Naive thymus-derived CD4-positive, alpha-beta T cell (primary cell): ENCODE results near the gene C2CD3. TPM values are rescaled to one million over a fixed set of nuclear protein-coding genes. Genes with fewer than 3 reads are reported as not detected.

Experiments
- ATAC-seq: fragments of 150-1000 bp; cut with Tn5 transposase; 2 replicates; pipeline ENCODE4 v1.10.0; 2021; ENCODE audit warnings: mild to moderate bottlenecking, moderate library complexity
- CTCF ChIA-PET: fragments of 350-600 bp; sonication (Branson Sonifier 250); formaldehyde crosslinking; loops from one replicate; lab custom pipeline; 2021; ENCODE audit warnings: antibody characterized with exemption; lab: Charles Lee
- POLR2A ChIA-PET: fragments of 350-600 bp; sonication (Branson Sonifier 250); formaldehyde crosslinking; loops from one replicate; lab custom pipeline; 2021; ENCODE audit warnings: antibody characterized with exemption, inconsistent platforms; lab: Charles Lee
- DNase-seq, 9 donors: peaks; one replicate each; pipeline versions ENCODE4 v3.0.0 to v3.0.0-alpha.2; 2020 to 2022; ENCODE audit warnings: mixed read lengths in 1 of 9
- H3K27ac ChIP-seq: one replicate; pipeline ENCODE4 v1.7.0; 2013; ENCODE audit warnings: mild to moderate bottlenecking, low read depth, low read length, moderate library complexity
- H3K27me3 ChIP-seq, 2 donors: one replicate each; pipeline ENCODE4 v1.7.0; 2013; ENCODE audit warnings: low read length in 2 of 2, mild to moderate bottlenecking in 2 of 2, moderate library complexity in 2 of 2; ENCODE audit not compliant: control insufficient read depth in 2 of 2, insufficient read depth in 2 of 2
- H3K36me3 ChIP-seq, 3 experiments: 1 replicate in 2 of 3; 2 replicates in 1 of 3; pipeline ENCODE4 v1.7.0; 2013; ENCODE audit warnings: low read length in 3 of 3, mild to moderate bottlenecking in 3 of 3, moderate library complexity in 1 of 3; ENCODE audit not compliant: insufficient read depth in 3 of 3, control insufficient read depth in 2 of 3
- H3K4me1 ChIP-seq, 2 donors: one replicate each; pipeline ENCODE4 v1.7.0; 2013; ENCODE audit warnings: low read length in 2 of 2, mild to moderate bottlenecking in 2 of 2, moderate library complexity in 1 of 2; ENCODE audit not compliant: control insufficient read depth in 2 of 2, insufficient read depth in 2 of 2
- H3K4me3 ChIP-seq: 2 replicates; pipeline ENCODE4 v1.7.0; 2013; ENCODE audit warnings: mild to moderate bottlenecking, low read length
- H3K9me3 ChIP-seq, 3 experiments: 1 replicate in 2 of 3; 2 replicates in 1 of 3; pipeline ENCODE4 v1.7.0; 2013; ENCODE audit warnings: low read length in 3 of 3; ENCODE audit not compliant: control insufficient read depth in 2 of 3
- H3K27ac Mint-ChIP-seq, 9 donors: one replicate each; pipeline ENCODE4 v1.8.0; 2020 to 2022; ENCODE audit warnings: mixed read lengths in 9 of 9, mild to moderate bottlenecking in 8 of 9, moderate library complexity in 5 of 9, inconsistent platforms in 2 of 9
- H3K27me3 Mint-ChIP-seq, 5 donors: one replicate each; pipeline ENCODE4 v1.8.0; 2021 to 2022; ENCODE audit warnings: mixed read lengths in 5 of 5, mild to moderate bottlenecking in 1 of 5
- H3K36me3 Mint-ChIP-seq, 5 donors: one replicate each; pipeline ENCODE4 v1.8.0; 2020 to 2022; ENCODE audit warnings: mixed read lengths in 5 of 5, mild to moderate bottlenecking in 3 of 5, inconsistent platforms in 1 of 5
- H3K4me1 Mint-ChIP-seq, 7 donors: one replicate each; pipeline ENCODE4 v1.8.0; 2020 to 2022; ENCODE audit warnings: mixed read lengths in 7 of 7, mild to moderate bottlenecking in 3 of 7, inconsistent platforms in 1 of 7
- H3K4me3 Mint-ChIP-seq, 10 donors: one replicate each; pipeline ENCODE4 v1.8.0; 2020 to 2022; ENCODE audit warnings: mild to moderate bottlenecking in 10 of 10, mixed read lengths in 10 of 10, moderate library complexity in 6 of 10, inconsistent platforms in 2 of 10
- H3K9me3 Mint-ChIP-seq, 11 donors: one replicate each; pipeline ENCODE4 v1.8.0; 2020 to 2022; ENCODE audit warnings: mixed read lengths in 11 of 11, mild to moderate bottlenecking in 4 of 11, inconsistent platforms in 1 of 11, moderate library complexity in 1 of 11
- intact Hi-C, 2 donors: fragments of 100-400 bp; cut with micrococcal nuclease; formaldehyde crosslinking; loops; one replicate each; pipeline ENCODE4 v1.15.1; 2023
- polyA plus RNA-seq, 2 donors: library from polyadenylated mRNA; unstranded; fragments of 300-500 nt; fragmentation: Illumina TruSeq; gene quantifications; one replicate each; pipeline ENCODE4 v1.2.3, GENCODE V29; 2021
- total RNA-seq, 6 experiments: library from RNA in 5 of 6; stranded (reverse) in 5 of 6; gene quantifications; 1 replicate in 5 of 6; 2 replicates in 1 of 6; pipeline ENCODE4 v1.2.3 and lab custom pipeline; 2021 to 2026

C2CD3 gene
- total and polyA plus RNA-seq, 7 experiments from 2014 or later, result 8.0 to 42.5 (median 34.6) TPM

DNA sequence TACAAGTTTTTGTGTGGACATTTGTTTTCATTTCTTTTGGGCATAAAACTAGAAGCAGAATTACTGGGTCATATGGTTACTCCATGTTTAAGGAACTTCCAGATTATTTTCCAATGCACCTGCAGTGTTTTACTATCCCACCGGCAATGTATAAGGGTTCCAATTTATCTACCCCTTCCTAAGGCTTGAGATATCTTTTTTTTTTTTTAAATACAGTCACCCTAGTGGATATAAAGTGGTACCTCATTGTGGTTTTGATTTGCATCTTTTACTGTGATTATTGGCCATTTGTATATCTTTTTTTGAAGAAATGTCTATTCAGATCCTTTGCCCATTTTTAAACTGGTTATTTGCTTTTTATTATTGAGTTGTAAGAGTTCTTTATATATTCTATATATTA is 127.4 kb downstream of the C2CD3 start:
- Mint-ChIP-seq H3K36me3 (peaks cover 13 to 64% (median 26%) of the 10 kb centered on the region in 5 donors), H3K27ac (peak overlapping the region in 1 of 9 donors; percentile 23), H3K4me3 (no peak overlapping the region), H3K4me1 (peaks cover 0 to 8% (median 5%) of the 10 kb centered on the region in 7 donors), H3K27me3 (no peaks in the 10 kb centered on the region), H3K9me3 (no peaks in the 10 kb centered on the region)
- Histone ChIP-seq H3K9me3 (no peaks in the 10 kb centered on the region), H3K27ac (no peak overlapping the region), H3K4me3 (no peak overlapping the region), H3K27me3 (no peaks in the 10 kb centered on the region), H3K4me1 (no peaks in the 10 kb centered on the region), H3K36me3 (peaks cover 10 to 40% (median 10%) of the 10 kb centered on the region in 3 experiments)
- ChIA-PET CTCF (no interaction called here), POLR2A (no interaction called here)
- intact Hi-C loops, result no loop called here
- ATAC-seq (no peak), DNase-seq (no peak)

DNA sequence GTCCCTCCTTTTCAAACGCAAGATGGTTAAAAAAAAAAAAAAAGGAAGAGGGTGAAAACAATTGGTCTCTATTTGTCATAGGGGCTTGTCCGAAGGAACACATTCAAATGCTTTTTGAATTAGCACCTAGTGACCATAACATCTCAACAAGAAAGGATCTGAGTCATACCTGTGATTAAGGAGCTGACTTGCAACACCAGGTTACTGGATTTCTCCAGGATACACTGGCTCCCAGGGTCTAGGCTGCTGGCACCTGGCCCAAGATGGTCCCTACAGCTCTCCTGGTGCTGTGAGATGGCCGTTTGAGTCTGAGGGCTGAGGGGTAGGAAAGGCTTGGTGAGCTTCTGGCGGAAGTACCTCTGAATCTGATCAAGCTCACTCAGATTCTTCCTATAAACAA is 133.5 kb downstream of the C2CD3 start:
- ATAC-seq, result no peak
- ChIA-PET POLR2A (no interaction called here), CTCF (interaction anchor here (0.7 kb wide), 2 partner anchors 285 to 333 kb away, joined by 3 read pairs; no protein-coding TSS in a partner anchor)
- DNase-seq, result no peak
- peaks cover 17 to 79% (median 37%) of the 10 kb centered on the region in 5 donors for H3K36me3 Mint-ChIP-seq
- no peaks in the 10 kb centered on the region for H3K9me3 Mint-ChIP-seq
- H3K4me3 ChIP-seq, result no peak overlapping the region
- no peaks in the 10 kb centered on the region for H3K9me3 ChIP-seq
- no peaks in the 10 kb centered on the region for H3K27me3 ChIP-seq
- peaks cover 6 to 68% (median 10%) of the 10 kb centered on the region in 3 experiments for H3K36me3 ChIP-seq
- no peaks in the 10 kb centered on the region for H3K4me1 ChIP-seq
- no peak overlapping the region for H3K4me3 Mint-ChIP-seq
- peaks cover 0 to 16% (median 9%) of the 10 kb centered on the region in 7 donors for H3K4me1 Mint-ChIP-seq
- no peaks in the 10 kb centered on the region for H3K27me3 Mint-ChIP-seq
- peak overlapping the region in 3 of 9 donors; percentile 33 to 74 (median 61) for H3K27ac Mint-ChIP-seq
- no peak overlapping the region for H3K27ac ChIP-seq
- intact Hi-C loops, result no loop called here

DNA sequence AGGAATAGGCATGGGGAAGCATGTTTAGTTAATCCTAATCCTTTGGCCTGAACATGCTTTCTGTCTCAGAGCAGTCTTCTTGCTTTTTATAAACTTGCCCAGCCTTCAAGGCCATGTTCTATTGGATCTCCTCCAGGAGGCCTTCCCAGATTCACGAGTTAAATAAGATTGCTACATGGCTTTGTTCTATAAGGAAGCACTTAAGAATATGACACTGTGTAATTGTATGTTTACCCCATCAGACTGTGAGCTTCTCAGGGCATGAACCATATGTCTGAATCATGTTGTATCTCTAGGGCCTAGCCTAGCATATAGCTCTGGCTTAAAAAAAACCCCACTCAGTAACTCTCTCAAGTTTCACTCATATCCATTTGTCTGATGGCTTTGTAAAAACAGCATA is 135.5 kb downstream of the C2CD3 start:
- no peaks in the 10 kb centered on the region for H3K27me3 ChIP-seq
- no peaks in the 10 kb centered on the region for H3K9me3 ChIP-seq
- no peak overlapping the region for H3K27ac ChIP-seq
- CTCF ChIA-PET, result interaction anchor here (3.8 to 5.8 kb wide), 2 partner anchors 56 to 70 kb away, joined by 21 to 50 read pairs; no protein-coding TSS in a partner anchor
- no peak for ATAC-seq
- intact Hi-C loops, result no loop called here
- POLR2A ChIA-PET, result interaction anchor here (1.0 to 4.6 kb wide), 3 partner anchors 40 to 64 kb away, joined by 3 to 34 read pairs (median 5); partner anchors contain the start of gene UCP2
- H3K36me3 ChIP-seq, result peaks cover 6 to 68% (median 10%) of the 10 kb centered on the region in 3 experiments
- Mint-ChIP-seq H3K4me1 (peaks cover 14 to 29% (median 21%) of the 10 kb centered on the region in 7 donors), H3K4me3 (no peak overlapping the region), H3K27ac (peak overlapping the region in 4 of 9 donors; percentile 6 to 49 (median 30)), H3K27me3 (no peaks in the 10 kb centered on the region), H3K36me3 (peaks cover 14 to 81% (median 37%) of the 10 kb centered on the region in 5 donors), H3K9me3 (no peaks in the 10 kb centered on the region)
- H3K4me1 ChIP-seq, result peaks cover 0 to 5% of the 10 kb centered on the region in 2 donors
- DNase-seq, result no peak
- H3K4me3 ChIP-seq, result no peak overlapping the region

DNA sequence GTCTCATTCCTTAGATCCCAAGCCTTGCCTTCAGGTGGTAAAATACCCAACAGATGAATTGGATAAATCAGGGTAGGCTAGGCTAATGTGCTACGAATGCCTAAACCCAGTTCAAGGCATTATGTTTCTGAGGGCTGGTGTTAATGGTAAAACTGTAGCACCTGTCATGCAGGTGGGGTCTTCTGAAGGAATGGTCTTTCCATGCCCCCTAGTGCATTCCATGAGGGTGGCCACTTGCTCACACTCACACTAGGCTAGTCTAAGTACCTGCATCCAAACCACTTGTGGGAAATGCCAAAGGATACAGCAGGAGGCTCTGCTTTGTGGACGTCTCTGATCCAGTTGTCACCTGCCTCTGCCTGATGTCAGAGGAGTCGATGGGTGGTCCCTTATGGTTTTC is 137.8 kb downstream of the C2CD3 start:
- Histone ChIP-seq H3K4me3 (no peak overlapping the region), H3K27me3 (no peaks in the 10 kb centered on the region), H3K36me3 (peaks cover 0 to 52% (median 0%) of the 10 kb centered on the region in 3 experiments), H3K4me1 (peaks cover 0 to 7% of the 10 kb centered on the region in 2 donors), H3K9me3 (no peaks in the 10 kb centered on the region), H3K27ac (no peak overlapping the region)
- ATAC-seq (peak; percentile 76), DNase-seq (peak in 7 of 9 donors; percentile 28 to 57 (median 42))
- peaks cover 17 to 33% (median 25%) of the 10 kb centered on the region in 7 donors for H3K4me1 Mint-ChIP-seq
- H3K27ac Mint-ChIP-seq, result peak overlapping the region in 3 of 9 donors; percentile 25 to 72 (median 63)
- ChIA-PET POLR2A (interaction anchor here (0.7 to 4.6 kb wide), 7 partner anchors 19 to 66 kb away, joined by 3 to 34 read pairs (median 6); partner anchors contain the start of gene UCP2), CTCF (interaction anchor here (0.7 to 5.8 kb wide), 7 partner anchors 22 to 68 kb away, joined by 3 to 50 read pairs (median 10); no protein-coding TSS in a partner anchor)
- no peak overlapping the region for H3K4me3 Mint-ChIP-seq
- H3K9me3 Mint-ChIP-seq, result no peaks in the 10 kb centered on the region
- H3K27me3 Mint-ChIP-seq, result no peaks in the 10 kb centered on the region
- H3K36me3 Mint-ChIP-seq, result peaks cover 24 to 79% (median 34%) of the 10 kb centered on the region in 5 donors
- intact Hi-C loops, result loop anchor here (1.0 to 5.0 kb wide), 6 partner anchors 22 to 69 kb away; partner anchors contain the start of gene UCP2 (in 1 of the 2)

DNA sequence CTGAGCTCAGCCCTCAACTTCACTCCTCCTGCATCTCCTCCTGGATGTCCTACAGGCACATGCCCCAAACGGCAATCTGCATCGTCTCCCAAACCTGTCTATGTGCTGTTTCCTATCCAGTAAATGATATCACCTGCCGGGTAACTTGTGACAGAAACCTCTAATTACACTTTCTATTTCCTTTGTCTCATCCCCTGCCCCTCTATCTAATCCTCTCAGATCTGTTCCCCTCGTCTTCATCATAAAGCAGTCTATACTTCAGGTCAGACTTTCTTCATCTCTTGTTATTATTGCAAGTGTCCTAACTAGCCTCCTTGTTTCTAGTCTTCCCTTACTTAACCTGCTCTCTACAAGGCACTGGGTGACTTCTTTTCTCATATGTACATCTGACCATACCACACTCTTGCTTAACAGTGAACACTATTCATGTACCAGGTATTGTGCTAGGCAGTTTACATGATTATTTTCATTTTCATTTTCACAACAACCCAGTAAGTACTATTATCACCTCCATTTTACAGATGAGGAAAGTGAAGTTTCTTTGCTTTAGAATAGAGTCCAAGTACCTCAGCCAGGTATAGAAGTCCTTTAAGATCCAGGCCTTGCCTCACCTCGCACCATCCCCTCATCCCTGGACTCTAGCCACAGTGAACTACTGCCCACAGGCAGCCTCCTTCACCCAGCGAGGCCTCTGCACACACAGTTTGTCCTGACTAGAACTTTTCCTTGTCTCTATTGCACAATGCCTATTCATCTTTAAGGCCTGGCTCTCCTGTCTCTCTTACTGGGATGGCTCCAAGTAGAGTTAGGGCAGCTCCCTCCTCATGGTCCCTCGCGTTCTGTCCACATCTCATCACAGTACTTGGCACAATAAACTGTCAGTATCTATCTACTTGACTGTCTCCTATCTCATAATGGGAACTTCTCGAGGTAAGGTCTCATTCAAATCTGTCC is 139.8 kb downstream of the C2CD3 start:
- no peaks in the 10 kb centered on the region for H3K9me3 ChIP-seq
- H3K36me3 ChIP-seq, result peaks cover 0 to 32% (median 0%) of the 10 kb centered on the region in 3 experiments
- H3K27ac ChIP-seq, result no peak overlapping the region
- Mint-ChIP-seq H3K27ac (peak overlapping the region in 8 of 9 donors; percentile 3 to 91 (median 44)), H3K4me1 (peaks cover 17 to 39% (median 25%) of the 10 kb centered on the region in 7 donors), H3K4me3 (peak overlapping the region in 6 of 10 donors; percentile 3 to 70 (median 16)), H3K9me3 (no peaks in the 10 kb centered on the region), H3K36me3 (peaks cover 24 to 68% (median 38%) of the 10 kb centered on the region in 5 donors), H3K27me3 (no peaks in the 10 kb centered on the region)
- ATAC-seq (peak; percentile 52), DNase-seq (no peak)
- H3K4me3 ChIP-seq, result no peak overlapping the region
- CTCF ChIA-PET, result interaction anchor here (0.9 to 5.8 kb wide), 4 partner anchors 36 to 67 kb away, joined by 3 to 50 read pairs (median 17); no protein-coding TSS in a partner anchor
- H3K27me3 ChIP-seq, result no peaks in the 10 kb centered on the region
- peaks cover 0 to 7% of the 10 kb centered on the region in 2 donors for H3K4me1 ChIP-seq
- intact Hi-C loops, result loop anchor here in 1 of 2 donors (1.0 to 5.0 kb wide), 2 partner anchors 36 to 49 kb away; partner anchors contain the start of gene UCP2
- POLR2A ChIA-PET, result interaction anchor here (1.0 to 2.7 kb wide), 6 partner anchors 10 to 58 kb away, joined by 3 to 12 read pairs (median 4); partner anchors contain the start of gene UCP2
